Bronchial epithelial cell (primary cell): ENCODE results near the gene CCDC80. TPM values are rescaled to one million over a fixed set of nuclear protein-coding genes. Genes with fewer than 3 reads are reported as not detected.

ENCODE experiments used
- DNase-seq: peaks from one replicate; pipeline ENCODE4 v3.0.0-alpha.2; 2010; ENCODE audit warnings: low read depth
- FAIRE-seq: peaks from 2 replicates; lab custom pipeline; 2011; peaks lifted over from hg19 to GRCh38; lab: Jason Lieb, UNC
- H3K27me3 ChIP-seq: 2 replicates; pipeline ENCODE4 v1.5.1; 2011; ENCODE audit warnings: low read length; ENCODE audit not compliant: control insufficient read depth, insufficient read depth
- H3K36me3 ChIP-seq: 2 replicates; pipeline ENCODE4 v1.5.1; 2011; ENCODE audit warnings: low read length; ENCODE audit not compliant: control insufficient read depth, insufficient read depth
- H3K4me3 ChIP-seq: 2 replicates; pipeline ENCODE4 v1.5.1; 2011; ENCODE audit warnings: mild to moderate bottlenecking, low read depth, low read length, control low read depth
- total RNA-seq: library from RNA; depleted of rRNA; stranded (reverse); fragments of >200 nt; gene quantifications from 2 replicates; pipeline ENCODE4 v1.2.1, GENCODE V29; 2014
- TF ChIP-seq, protein P1 (sequence below): IDR thresholded peaks from 2 replicates; pipeline ENCODE4 v1.5.1; 2011; ENCODE audit warnings: mild to moderate bottlenecking, moderate library complexity, low read length, control low read depth, inconsistent platforms; ENCODE audit not compliant: insufficient read depth, severe bottlenecking

CCDC80 gene
- total RNA-seq, 1 donor from 2014 or later: 8.2 TPM

DNA sequence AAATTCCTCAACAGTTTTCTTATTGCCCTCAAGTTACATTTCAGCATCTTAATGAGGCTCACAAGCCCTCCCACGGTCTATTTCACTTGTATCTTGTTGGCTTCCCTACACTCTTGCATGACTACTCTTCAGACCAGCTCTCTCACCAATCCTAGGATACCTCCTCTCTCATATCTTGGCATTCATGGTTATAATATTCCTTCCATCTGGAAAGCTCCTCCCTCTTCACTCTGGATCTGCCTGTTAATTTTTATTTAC, 8.5 kb upstream of the CCDC80 start:
- TF ChIP-seq, protein P1, sequence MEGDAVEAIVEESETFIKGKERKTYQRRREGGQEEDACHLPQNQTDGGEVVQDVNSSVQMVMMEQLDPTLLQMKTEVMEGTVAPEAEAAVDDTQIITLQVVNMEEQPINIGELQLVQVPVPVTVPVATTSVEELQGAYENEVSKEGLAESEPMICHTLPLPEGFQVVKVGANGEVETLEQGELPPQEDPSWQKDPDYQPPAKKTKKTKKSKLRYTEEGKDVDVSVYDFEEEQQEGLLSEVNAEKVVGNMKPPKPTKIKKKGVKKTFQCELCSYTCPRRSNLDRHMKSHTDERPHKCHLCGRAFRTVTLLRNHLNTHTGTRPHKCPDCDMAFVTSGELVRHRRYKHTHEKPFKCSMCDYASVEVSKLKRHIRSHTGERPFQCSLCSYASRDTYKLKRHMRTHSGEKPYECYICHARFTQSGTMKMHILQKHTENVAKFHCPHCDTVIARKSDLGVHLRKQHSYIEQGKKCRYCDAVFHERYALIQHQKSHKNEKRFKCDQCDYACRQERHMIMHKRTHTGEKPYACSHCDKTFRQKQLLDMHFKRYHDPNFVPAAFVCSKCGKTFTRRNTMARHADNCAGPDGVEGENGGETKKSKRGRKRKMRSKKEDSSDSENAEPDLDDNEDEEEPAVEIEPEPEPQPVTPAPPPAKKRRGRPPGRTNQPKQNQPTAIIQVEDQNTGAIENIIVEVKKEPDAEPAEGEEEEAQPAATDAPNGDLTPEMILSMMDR: no peak
- DNase-seq (no peak), FAIRE-seq (no peak)
- H3K27me3 ChIP-seq: no peaks in the 10 kb centered on the region
- H3K36me3 ChIP-seq: no peaks in the 10 kb centered on the region
- H3K4me3 ChIP-seq: no peak overlapping the region

- FAIRE-seq (no peak), DNase-seq (peak; percentile 82)
- TF ChIP-seq, protein P1: no peak
- Histone ChIP-seq H3K4me3 (no peak overlapping the region), H3K36me3 (no peaks in the 10 kb centered on the region), H3K27me3 (no peaks in the 10 kb centered on the region)
Measured at GRCh38 chr3:112647122-112647521, 6.2 kb upstream of the CCDC80 start.

DNA sequence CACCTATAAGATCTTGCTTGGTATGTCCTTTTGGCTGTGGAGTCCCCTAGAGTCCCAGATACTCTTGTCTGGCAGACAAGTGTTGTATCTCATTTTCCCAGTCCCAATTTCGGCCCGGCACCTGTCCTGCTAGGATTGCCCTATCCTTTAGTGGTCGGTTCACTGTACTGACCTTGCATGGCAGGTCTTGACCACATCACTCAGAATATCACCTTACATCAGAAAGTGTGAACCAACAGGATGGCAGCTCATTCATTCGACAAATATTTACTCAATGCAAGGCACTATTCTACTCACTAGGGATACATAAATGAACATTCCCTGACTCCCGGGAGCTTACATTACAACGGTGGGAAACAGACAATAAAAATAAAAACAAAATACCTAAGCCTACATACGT, 5.7 kb upstream of the CCDC80 start:
- FAIRE-seq (no peak), DNase-seq (peak; percentile 71)
- Histone ChIP-seq H3K4me3 (no peak overlapping the region), H3K27me3 (no peaks in the 10 kb centered on the region), H3K36me3 (no peaks in the 10 kb centered on the region)
- TF ChIP-seq, protein P1: no peak

- H3K27me3 ChIP-seq: no peaks in the 10 kb centered on the region
- FAIRE-seq (no peak), DNase-seq (no peak)
- H3K36me3 ChIP-seq: no peaks in the 10 kb centered on the region
- no peak overlapping the region for H3K4me3 ChIP-seq
- TF ChIP-seq, protein P1: no peak
Measured at GRCh38 chr3:112644453-112644852, 3.5 kb upstream of the CCDC80 start.

DNA sequence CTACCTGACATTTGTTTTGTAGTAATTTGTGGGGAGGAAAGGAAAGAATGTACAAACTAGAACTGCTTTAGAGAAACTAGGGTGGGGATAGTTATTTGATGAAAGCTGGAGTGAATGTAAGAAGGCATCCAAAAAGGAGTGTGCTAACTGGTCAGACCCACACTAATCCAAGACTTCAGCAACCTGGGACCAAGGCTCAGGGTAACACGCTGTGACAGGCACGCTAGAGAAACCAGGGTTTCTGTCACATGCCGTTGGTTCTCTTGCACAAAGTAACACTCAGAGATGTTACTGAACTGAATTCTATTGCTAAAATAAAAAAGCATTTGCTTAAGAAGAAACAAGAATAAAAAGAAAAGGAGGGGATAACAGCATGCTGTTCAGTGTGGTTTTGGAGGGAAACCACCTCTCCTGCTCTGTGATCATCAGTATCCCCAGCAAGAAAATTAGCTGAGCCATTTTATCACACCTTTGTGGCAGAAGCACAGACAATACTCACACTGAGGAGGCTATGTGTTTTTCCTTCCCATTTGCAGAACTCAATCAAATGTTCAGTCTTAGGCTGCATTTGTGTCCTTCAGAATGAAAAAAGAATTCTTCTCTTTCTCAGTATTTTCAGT, 2.8 kb upstream of the CCDC80 start:
- Histone ChIP-seq H3K27me3 (no peaks in the 10 kb centered on the region), H3K36me3 (no peaks in the 10 kb centered on the region), H3K4me3 (no peak overlapping the region)
- FAIRE-seq (no peak), DNase-seq (no peak)
- TF ChIP-seq, protein P1: no peak

GRCh38 chr3:112642912-112643506, 2.1 kb upstream of the CCDC80 start:
- no peak for FAIRE-seq
- H3K4me3 ChIP-seq: no peak overlapping the region
- DNase-seq: peak; percentile 81

More at GRCh38 chr3:112642912-112643506, 2.1 kb upstream of the CCDC80 start:
- Histone ChIP-seq H3K36me3 (no peaks in the 10 kb centered on the region), H3K27me3 (no peaks in the 10 kb centered on the region)
- TF ChIP-seq, protein P1: peak; percentile 87
